HCT116 (cell line): ENCODE results near the gene ACR. TPM values are rescaled to one million over a fixed set of nuclear protein-coding genes. Genes with fewer than 3 reads are reported as not detected.

Experiments used
- ATAC-seq: fragments of 200-7000 bp; cut with Tn5 transposase; 2 replicates; pipeline ENCODE4 v1.9.1; 2020; ENCODE audit warnings: mild to moderate bottlenecking, moderate library complexity
- BruUV-seq: library from RNA; stranded (reverse); fragments of 400-500 nt; replicated peaks from 2 replicates; lab custom pipeline; 2021; lab: Mats Ljungman, UMichigan
- CTCF ChIA-PET: fragments of 300-600 bp; sonication (Branson Sonifier 250); formaldehyde crosslinking; loops from one replicate; lab custom pipeline; 2021; ENCODE audit warnings: antibody characterized with exemption; lab: Charles Lee
- POLR2A ChIA-PET: fragments of 300-600, 350-600 bp; sonication (Branson Sonifier 250); formaldehyde crosslinking; loops from one replicate; lab custom pipeline; 2021; ENCODE audit warnings: antibody characterized with exemption; lab: Charles Lee
- RAD21 ChIA-PET, 2 experiments: fragments of 300-600 bp; sonication (Branson Sonifier 250); formaldehyde crosslinking; loops; one replicate each; lab custom pipeline; 2023; ENCODE audit warnings: low total read pairs in 2 of 2; ENCODE audit not compliant: uncharacterized antibody in 2 of 2, unreplicated experiment in 2 of 2, low non-redundant PET in 1 of 2; lab: Charles Lee
- DNase-seq: peaks from one replicate; pipeline ENCODE4 v3.0.0-alpha.2; 2010; ENCODE audit warnings: low read depth, low spot score
- H2AFZ ChIP-seq: fragments of 200-600 bp; shearing (Covaris generic), sonication (generic); 2 replicates; pipeline ENCODE4 v1.6.1; 2017; ENCODE audit warnings: low read depth, mixed run types, mixed read lengths, antibody characterized with exemption, low read length; ENCODE audit not compliant: poor library complexity, severe bottlenecking
- H3K27ac ChIP-seq: 2 replicates; pipeline ENCODE4 v1.5.1; 2012; ENCODE audit warnings: low read depth, low read length
- H3K27me3 ChIP-seq: fragments of 200-600 bp; sonication (generic); 2 replicates; pipeline ENCODE4 v1.6.1; 2016; ENCODE audit warnings: mixed run types, low read length, mixed read lengths; ENCODE audit not compliant: insufficient read depth
- H3K36me3 ChIP-seq, 2 experiments: fragments of 200-500 bp in 1 of 2; fragments of 200-600 bp in 1 of 2; sonication (Bioruptor generic) in 1 of 2; sonication (generic) in 1 of 2; 2 replicates each; pipeline versions ENCODE4 v1.5.1 to v1.6.1; 2014 to 2016; ENCODE audit warnings: low read length in 2 of 2, inconsistent platforms in 1 of 2, mixed read lengths in 1 of 2, mixed run types in 1 of 2; ENCODE audit not compliant: insufficient read depth in 2 of 2, control insufficient read depth in 1 of 2
- H3K4me1 ChIP-seq, 2 experiments: fragments of 200-600 bp in 1 of 2; sonication (generic) in 1 of 2; 2 replicates each; pipeline versions ENCODE4 v1.5.1 to v1.6.1; 2012 to 2017; ENCODE audit warnings: low read length in 2 of 2, inconsistent platforms in 1 of 2, mild to moderate bottlenecking in 1 of 2, mixed read lengths in 1 of 2, mixed run types in 1 of 2, moderate library complexity in 1 of 2; ENCODE audit not compliant: insufficient read depth in 2 of 2, control insufficient read depth in 1 of 2
- H3K4me2 ChIP-seq: fragments of 200-600 bp; sonication (generic); 2 replicates; pipeline ENCODE4 v1.6.1; 2017; ENCODE audit warnings: mixed run types, low read length, mixed read lengths
- H3K4me3 ChIP-seq, 2 experiments: fragments of 200-600 bp in 1 of 2; sonication (generic) in 1 of 2; replicated peaks in 1 of 2; 2 replicates each; pipeline ENCODE4 v1.5.1; 2011 to 2016; ENCODE audit warnings: low read length in 2 of 2, control low read depth in 1 of 2, low read depth in 1 of 2, mild to moderate bottlenecking in 1 of 2, mixed read lengths in 1 of 2, mixed run types in 1 of 2
- H3K79me2 ChIP-seq: fragments of 200-600 bp; sonication (generic); 2 replicates; pipeline ENCODE4 v1.6.1; 2017; ENCODE audit warnings: mild to moderate bottlenecking, mixed run types, low read length, moderate library complexity, mixed read lengths; ENCODE audit not compliant: insufficient read depth
- H3K9ac ChIP-seq: fragments of 200-600 bp; sonication (generic); 2 replicates; pipeline ENCODE4 v1.6.1; 2016; ENCODE audit warnings: low read length, mixed read lengths
- H3K9me2 ChIP-seq: fragments of 200-600 bp; sonication (generic), shearing (Covaris generic); 2 replicates; pipeline ENCODE4 v1.6.1; 2017; ENCODE audit warnings: mixed run types, mild to moderate bottlenecking, moderate library complexity; ENCODE audit not compliant: insufficient read depth
- H3K9me3 ChIP-seq, 2 experiments: fragments of 200-500 bp in 1 of 2; fragments of 200-600 bp in 1 of 2; sonication (Bioruptor generic) in 1 of 2; sonication (generic) in 1 of 2; 2 replicates each; pipeline ENCODE4 v1.6.1; 2014 to 2017; ENCODE audit warnings: low read length in 2 of 2, mixed read lengths in 2 of 2, inconsistent platforms in 1 of 2, low read depth in 1 of 2, mild to moderate bottlenecking in 1 of 2, mixed run types in 1 of 2, moderate library complexity in 1 of 2; ENCODE audit not compliant: control insufficient read depth in 1 of 2, insufficient read depth in 1 of 2
- H4K20me1 ChIP-seq: fragments of 200-600 bp; sonication (generic), shearing (Covaris generic); 2 replicates; pipeline ENCODE4 v1.6.1; 2017; ENCODE audit warnings: mixed run types, mild to moderate bottlenecking, moderate library complexity; ENCODE audit not compliant: insufficient read depth
- CEBPB ChIP-seq: IDR thresholded peaks from 2 replicates; pipeline ENCODE4 v1.6.1; 2012; ENCODE audit warnings: low read depth
- EGR1 ChIP-seq: IDR thresholded peaks from 2 replicates; pipeline ENCODE4 v1.6.1; 2012; ENCODE audit warnings: low read depth
- EZH2phosphoT487 ChIP-seq: fragments of 200-600 bp; IDR thresholded peaks from 2 replicates; pipeline ENCODE4 v1.6.1; 2018; ENCODE audit warnings: antibody characterized with exemption, borderline replicate concordance
- POLR2AphosphoS5 ChIP-seq: IDR thresholded peaks from 2 replicates; pipeline ENCODE4 v1.6.1; 2011; ENCODE audit warnings: mild to moderate bottlenecking, low read depth, low read length, moderate library complexity
- RAD21 ChIP-seq: IDR thresholded peaks from 2 replicates; pipeline ENCODE4 v1.6.1; 2012; ENCODE audit warnings: low read depth, mild to moderate bottlenecking
- ZNF274 ChIP-seq: fragments of 200-500 bp; sonication (Bioruptor generic); IDR thresholded peaks from 2 replicates; pipeline ENCODE4 v1.6.1; 2014; ENCODE audit warnings: mild to moderate bottlenecking, low read depth, low read length, inconsistent platforms
- intact Hi-C: fragments of 100-400 bp; cut with micrococcal nuclease; formaldehyde crosslinking; loops from 2 replicates; pipeline ENCODE4 v1.10.0; 2022
- total RNA-seq: library from RNA; stranded (reverse); gene quantifications from one replicate; pipeline ENCODE4 v1.2.1, GENCODE V29; 2021; ENCODE audit not compliant: unreplicated experiment
- TF ChIP-seq, protein P1 (sequence below): IDR thresholded peaks from 2 replicates; pipeline ENCODE4 v1.6.1; 2012
- TF ChIP-seq, protein P2 (sequence below): IDR thresholded peaks from 2 replicates; pipeline ENCODE4 v1.6.1; 2012

The ACR gene
- total RNA-seq, 1 experiment from 2014 or later = 1.5 TPM

DNA sequence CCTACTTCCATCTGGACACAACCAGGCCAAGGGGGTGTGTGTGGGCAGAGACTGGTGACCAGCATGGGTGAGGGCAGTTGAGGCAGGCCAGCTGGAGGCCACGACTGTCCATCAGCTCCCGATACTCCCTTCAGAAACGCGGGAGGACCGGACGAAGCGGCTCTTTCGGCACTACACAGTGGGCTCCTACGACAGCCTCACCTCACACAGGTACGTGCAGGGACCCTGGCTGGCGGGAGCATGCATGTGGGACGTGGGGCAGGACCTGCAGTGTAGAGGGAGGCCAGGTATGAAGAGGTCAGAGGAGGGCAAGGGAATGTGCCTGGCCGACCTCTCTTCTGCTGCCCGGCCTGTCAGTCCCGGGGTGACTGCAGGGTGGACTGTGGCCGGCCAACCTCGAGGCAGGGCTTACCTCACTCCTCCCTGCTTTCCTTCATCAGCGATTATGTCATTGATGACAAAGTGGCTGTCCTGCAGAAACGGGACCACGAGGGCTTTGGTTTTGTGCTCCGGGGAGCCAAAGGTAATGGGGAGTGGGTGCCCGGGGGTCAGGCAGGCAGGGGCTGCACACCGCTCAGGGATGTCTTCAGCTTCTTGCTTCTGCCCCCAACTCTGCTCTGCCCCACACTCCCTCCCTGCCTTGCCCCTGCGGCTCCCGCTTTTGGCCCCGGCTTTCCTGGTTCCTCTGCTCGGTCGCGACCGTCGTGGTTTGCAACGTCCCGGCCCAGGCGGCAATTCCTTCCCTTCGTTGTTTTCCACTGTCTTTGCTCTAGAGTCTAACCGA is 34.1 kb upstream of the ACR start (continued):
- TF ChIP-seq CEBPB = no peak
- no peak for TF ChIP-seq POLR2AphosphoS5
- TF ChIP-seq, protein P1, sequence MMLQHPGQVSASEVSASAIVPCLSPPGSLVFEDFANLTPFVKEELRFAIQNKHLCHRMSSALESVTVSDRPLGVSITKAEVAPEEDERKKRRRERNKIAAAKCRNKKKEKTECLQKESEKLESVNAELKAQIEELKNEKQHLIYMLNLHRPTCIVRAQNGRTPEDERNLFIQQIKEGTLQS = no peak

DNA sequence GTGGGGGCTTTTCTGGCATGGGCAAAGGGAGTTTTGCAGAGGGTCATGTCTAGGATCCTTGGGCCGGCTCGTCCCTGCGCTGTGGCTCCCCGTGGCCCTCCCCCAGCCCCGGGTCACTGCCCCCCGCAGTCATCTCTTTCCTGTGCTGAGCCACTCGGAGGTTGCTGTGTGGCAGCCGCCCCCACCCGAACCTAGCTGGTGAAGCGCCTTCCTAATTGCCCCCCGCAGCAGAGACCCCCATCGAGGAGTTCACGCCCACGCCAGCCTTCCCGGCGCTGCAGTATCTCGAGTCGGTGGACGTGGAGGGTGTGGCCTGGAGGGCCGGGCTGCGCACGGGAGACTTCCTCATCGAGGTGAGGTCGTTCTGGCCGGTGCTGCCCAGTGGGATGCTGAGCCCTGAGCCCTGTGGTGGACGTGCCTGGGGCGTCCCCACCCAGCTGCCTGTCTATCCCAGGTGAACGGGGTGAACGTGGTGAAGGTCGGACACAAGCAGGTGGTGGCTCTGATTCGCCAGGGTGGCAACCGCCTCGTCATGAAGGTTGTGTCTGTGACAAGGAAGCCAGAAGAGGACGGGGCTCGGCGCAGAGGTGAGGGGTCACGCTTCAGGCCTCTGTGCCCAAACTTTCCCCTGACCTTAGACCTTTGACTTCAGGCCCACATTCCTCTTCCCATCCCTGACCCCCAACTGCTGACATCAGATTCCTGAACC is 33.3 kb upstream of the ACR start:
- H3K4me2 ChIP-seq = no peak overlapping the region
- H3K36me3 ChIP-seq = peaks cover 0 to 8% of the 10 kb centered on the region in 2 experiments; a peak in 1 of 4 replicates
- no peak for ATAC-seq
- no peak for TF ChIP-seq EZH2phosphoT487
- no peak for TF ChIP-seq ZNF274
- no peak for TF ChIP-seq RAD21
- no peak for TF ChIP-seq EGR1
- TF ChIP-seq, protein P2, sequence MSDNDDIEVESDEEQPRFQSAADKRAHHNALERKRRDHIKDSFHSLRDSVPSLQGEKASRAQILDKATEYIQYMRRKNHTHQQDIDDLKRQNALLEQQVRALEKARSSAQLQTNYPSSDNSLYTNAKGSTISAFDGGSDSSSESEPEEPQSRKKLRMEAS = no peak
- TF ChIP-seq, all 23 proteins: peak for 0
- Histone ChIP-seq H3K27me3 (no peaks in the 10 kb centered on the region), H3K4me3 (no peak overlapping the region), H3K9me2 (no peaks in the 10 kb centered on the region), H3K4me1 (no peaks in the 10 kb centered on the region), H4K20me1 (no peaks in the 10 kb centered on the region), H3K27ac (no peak overlapping the region), H3K9me3 (no peaks in the 10 kb centered on the region), H3K9ac (no peak overlapping the region), H3K79me2 (no peaks in the 10 kb centered on the region), H2AFZ (no peak overlapping the region)
- ChIA-PET CTCF (no interaction called here), RAD21 (no interaction called here), POLR2A (no interaction called here)
- BruUV-seq = no TSS peak
- DNase-seq = no peak
- intact Hi-C loops = no loop called here
